HL-60 (cell line): ENCODE measurements around the gene HOMER1.

Experiments
- POLR2AphosphoS5 ChIP-seq: IDR thresholded peaks from 2 replicates; pipeline ENCODE4 v1.6.1; 2012; ENCODE audit warnings: low read depth
- TF ChIP-seq, protein P1 (sequence below): IDR thresholded peaks from one replicate; pipeline ENCODE4 v1.5.1; 2011; ENCODE audit warnings: low read length, control low read depth, inconsistent platforms; ENCODE audit not compliant: insufficient read depth

DNA sequence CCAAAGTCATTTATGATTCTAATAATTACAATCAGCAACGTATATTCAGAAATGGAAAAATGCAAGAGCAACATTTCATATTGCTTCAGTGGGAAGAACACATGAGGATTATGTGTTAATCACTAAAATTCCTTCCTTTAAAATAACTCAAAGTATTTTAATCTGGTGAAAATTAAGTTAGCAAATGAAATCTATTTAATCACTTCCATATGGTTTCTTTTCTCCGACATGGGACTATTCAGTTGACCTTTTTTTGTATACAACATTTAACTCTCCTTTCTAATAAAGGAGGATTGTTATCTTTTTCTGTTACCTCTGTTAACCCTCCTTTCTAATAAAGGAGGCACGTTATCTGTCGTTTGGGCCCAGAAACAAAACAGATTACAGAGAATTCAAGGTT, 59.9 kb downstream of the HOMER1 start:
- TF ChIP-seq, protein P1, sequence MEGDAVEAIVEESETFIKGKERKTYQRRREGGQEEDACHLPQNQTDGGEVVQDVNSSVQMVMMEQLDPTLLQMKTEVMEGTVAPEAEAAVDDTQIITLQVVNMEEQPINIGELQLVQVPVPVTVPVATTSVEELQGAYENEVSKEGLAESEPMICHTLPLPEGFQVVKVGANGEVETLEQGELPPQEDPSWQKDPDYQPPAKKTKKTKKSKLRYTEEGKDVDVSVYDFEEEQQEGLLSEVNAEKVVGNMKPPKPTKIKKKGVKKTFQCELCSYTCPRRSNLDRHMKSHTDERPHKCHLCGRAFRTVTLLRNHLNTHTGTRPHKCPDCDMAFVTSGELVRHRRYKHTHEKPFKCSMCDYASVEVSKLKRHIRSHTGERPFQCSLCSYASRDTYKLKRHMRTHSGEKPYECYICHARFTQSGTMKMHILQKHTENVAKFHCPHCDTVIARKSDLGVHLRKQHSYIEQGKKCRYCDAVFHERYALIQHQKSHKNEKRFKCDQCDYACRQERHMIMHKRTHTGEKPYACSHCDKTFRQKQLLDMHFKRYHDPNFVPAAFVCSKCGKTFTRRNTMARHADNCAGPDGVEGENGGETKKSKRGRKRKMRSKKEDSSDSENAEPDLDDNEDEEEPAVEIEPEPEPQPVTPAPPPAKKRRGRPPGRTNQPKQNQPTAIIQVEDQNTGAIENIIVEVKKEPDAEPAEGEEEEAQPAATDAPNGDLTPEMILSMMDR = no peak
- TF ChIP-seq POLR2AphosphoS5 = no peak
